Activated CD4-positive, alpha-beta T cell treated with anti-CD3 and anti-CD28 coated beads for 24 hours (primary cell): ENCODE data around the gene MGAT4A.
"Not testable (repeated sequence)": the region's sequence is repeated elsewhere in the genome, so short reads cannot be mapped to it uniquely, and the experiment has no call there.

Source experiments
- DNase-seq, 2 donors: peaks; one replicate each; pipeline ENCODE4 v3.0.0-alpha.2; 2020; ENCODE audit warnings: low read depth in 2 of 2

The MGAT4A gene

DNA sequence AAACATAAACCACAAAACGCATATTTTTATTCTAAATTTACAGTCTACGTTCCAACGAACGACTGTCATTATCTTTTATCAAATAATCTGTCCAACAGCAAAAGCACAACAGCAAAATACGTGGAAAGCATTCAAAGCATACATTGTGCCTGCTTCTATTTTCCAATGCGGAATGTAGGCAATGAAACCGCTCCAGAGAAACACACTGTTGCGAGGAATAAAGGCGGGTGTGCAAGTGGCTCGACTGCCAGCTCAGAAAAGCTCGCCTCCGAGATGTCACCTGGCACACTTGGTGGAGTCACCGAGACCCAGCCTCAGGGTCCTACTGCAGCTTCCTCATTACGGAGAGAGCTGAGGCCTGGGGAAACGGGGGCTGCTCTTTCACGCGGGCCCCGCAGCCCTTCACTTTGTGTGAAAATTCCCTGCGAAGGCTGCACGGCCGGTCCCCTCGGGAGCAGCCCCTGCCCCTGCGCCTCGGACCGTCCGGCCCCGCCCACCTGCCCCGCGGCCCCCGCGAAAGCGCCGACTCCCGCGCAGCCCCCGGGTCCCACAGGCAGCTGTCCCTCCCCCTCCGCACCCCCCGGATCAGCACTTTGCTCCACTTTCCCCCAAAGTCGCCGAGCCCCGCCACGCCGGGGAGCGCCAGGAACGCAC is 752 bp downstream of the MGAT4A start:
- DNase-seq: peak in 1 of 2 donors; percentile 27

DNA sequence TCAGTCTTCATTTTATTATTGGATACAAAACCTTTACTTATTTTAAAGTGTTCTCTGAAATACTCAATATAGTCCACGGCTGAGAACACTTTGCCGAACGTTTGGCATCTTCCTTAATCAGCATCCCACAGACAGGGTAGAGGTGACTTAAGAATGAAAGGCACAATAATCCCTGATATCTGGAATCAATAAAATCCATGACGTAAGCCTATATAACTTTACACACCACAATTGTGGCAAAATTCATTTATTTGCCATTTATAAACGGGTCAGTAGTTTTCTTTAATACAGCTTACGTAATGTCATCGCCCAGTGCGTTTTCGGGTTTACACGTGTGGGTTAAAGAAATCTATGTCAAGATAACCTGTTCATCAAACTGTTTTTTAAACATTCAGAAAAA is 1.3 kb downstream of the MGAT4A start:
- no peak for DNase-seq

DNA sequence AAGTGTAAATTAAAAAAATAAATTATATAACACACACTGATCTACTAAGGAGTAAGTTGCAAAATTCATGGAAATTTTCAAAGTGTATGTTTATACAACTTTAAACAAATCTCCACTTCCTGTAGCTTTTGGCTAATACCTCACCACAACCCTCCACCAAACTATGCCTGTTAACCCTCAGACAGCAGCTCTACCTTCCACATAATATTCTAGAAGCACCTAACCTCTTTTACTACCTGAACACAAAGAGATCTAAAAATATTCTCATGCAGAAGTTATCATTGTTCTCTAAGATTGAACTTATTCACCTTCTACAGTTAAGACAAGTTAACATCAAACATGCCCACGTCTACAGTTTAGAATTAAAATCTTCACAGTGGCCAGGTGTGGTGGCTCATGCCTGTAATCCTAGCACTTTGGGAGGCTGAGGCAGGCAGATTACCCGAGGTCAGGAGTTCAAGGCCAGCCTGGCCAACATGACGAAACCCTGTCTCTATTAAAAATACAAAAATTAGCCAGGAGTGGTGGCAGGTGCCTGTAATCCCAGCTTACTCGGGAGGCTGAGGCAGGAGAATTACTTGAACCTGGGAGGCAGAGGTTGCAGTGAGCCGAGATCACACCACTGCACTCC is 2.7 kb downstream of the MGAT4A start:
- DNase-seq: not testable (repeated sequence)

DNA sequence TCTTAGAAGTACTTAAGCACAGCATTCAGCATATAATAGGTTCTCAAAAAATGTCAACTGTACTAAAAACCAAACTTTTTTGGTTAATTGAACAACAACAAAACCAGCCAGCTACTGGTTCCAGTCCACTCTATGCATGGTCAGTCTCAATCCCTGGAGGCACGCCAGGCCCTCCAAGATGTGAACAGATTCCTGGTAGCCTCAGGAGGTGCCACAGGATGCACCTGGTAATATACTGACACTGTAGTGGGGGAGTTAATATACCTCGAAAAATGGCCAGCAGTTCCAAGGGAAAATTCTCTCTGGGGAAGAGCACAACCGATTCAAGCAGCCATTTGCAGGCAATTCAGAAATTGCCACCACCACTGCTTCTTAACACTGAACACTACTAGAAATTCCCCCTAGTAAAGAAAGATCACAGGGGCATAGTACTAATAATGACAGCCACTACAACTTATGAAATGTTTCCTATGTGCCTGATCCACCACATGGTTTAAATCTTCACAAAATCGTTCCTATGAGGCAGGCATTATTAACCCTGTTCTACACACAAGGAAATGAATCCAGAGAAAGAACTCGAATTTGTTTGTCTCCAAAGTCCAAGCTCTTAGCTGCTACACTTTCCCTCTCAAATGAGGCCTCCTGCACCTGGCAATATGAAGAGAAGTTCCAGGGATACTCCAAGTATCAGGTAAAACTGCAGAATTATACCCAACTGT is 3.4 kb downstream of the MGAT4A start:
- DNase-seq: no peak

DNA sequence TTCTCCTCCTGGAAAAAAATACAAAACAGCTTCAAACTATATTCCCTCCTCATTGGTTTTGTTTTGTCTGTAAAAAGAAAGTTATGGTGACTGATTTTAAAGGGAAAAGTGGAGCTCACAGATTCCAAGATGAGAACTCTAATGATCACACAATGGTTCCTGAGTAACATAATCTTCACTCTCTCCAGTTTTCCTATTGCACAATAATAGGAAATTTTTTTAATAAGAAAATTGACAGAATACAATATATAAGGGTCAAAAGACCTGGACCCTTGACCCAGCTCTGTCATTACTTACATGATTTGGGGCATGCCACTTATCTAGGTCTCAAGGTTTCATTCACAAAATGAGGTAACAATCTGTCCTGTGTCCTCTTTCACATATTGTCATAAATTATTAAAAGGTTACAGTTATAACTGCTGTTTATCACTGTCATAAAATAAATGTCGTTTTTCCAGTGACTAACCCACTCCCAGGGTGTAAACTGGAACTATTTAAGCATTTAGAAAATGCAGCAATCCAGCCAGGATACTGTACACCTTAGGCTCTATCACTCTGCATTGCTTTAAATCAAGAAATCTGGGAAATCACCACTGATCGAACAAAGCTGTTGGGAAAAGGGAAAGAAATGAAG is 4.1 kb downstream of the MGAT4A start:
- no peak for DNase-seq

DNA sequence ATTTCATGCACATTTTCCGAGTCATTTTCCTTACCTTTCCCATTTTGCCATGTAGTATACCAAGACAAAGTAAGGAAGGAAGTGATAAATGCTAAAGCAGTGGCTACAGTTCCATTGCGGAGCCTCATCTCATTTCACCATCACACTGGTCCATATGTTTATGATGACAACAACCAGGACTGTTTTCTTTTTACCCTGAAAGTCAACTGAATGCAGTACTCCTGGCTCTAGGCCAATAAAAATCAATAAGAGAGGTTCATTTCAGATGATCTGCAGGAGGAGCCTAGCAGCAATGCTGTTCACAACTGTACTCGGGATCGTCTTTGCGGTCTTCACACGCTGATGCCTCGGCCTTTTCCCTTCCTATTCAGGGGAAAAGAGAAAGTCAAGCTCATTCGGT is 4.7 kb downstream of the MGAT4A start:
- no peak for DNase-seq

DNA sequence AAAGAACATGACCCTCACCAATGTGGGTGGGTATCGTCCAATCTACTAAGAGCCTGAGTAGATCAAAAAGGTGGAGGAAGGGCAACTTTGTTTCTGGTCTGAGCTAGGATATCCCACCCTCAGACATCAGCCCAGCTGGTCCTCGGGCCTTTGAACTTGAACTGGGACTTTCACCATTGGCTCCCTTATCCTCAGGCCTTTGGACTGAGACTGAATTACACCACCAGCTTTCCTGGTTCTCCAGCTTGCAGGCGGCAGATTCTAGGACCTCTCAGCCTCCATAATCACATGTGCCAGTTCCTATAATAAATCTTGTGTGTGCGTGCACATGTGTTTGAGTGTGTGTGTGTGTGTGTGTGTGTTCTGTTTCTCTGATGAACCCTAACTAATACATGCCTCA is 10.6 kb downstream of the MGAT4A start:
- no peak for DNase-seq

DNA sequence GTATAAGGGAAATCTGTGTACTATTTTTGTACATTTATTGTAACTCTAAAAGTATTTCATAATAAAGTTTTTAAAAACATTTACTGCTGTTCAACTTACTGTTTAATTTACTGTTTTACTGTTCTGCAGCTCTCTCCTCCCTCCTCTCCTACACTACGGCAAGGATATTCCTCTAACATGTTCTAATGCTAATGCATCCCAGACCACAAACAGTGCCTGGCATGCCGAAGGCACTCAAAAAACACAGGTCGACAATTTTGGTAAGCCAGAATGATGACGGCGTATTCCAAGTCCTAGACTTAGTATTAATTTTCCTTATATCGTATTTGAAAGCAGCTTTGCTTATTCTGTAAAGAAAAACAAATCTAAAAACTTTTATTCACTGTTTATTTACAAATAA is 13.3 kb downstream of the MGAT4A start:
- DNase-seq: no peak

DNA sequence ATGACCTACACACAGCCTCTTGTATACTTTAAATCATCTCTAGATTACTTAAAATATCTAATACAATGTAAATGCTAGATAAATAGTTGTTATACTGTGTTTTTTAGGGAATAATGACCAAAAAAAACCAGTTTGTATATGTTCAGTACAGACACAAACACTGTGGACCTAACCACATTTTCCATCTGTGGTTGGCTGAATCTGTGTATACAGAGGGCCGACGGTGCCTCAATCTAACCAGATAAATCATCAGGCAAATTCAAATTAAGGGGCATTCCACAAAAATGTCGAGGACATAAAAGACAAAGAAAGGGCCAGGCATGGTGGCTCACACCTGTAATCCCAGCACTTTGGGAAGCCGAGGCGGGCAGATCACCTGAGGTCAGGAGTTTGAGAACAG is 14.1 kb downstream of the MGAT4A start:
- no peak for DNase-seq

DNA sequence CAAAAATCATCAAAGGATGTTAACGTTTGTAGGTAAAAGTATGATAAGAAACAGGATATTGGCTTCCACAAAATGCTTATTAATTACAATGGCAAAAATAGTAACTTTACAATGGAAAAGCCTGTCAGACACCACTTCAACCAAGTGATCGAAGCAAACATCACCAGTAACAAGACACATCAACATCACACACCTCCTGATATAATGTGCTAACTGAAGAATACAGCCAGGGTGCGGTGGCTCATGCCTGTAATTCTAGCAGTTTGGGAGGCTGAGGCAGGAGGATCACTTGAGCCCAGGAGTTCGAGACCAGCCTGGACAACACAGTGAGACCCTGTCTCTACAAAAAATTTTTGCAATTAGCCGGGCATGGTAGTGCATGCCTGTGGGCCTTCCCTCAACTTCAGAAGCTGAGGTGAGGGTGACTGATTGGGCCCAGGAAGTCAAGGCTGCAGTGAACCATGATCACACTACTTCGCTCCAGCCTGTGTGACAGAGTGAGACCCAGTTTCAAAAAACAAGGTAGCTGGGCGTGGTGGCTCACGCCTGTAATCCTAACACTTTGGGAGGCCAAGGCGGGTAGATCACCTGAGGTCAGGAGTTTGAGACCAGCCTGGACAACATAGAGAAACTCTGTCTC is 15.0 kb downstream of the MGAT4A start:
- no peak for DNase-seq

DNA sequence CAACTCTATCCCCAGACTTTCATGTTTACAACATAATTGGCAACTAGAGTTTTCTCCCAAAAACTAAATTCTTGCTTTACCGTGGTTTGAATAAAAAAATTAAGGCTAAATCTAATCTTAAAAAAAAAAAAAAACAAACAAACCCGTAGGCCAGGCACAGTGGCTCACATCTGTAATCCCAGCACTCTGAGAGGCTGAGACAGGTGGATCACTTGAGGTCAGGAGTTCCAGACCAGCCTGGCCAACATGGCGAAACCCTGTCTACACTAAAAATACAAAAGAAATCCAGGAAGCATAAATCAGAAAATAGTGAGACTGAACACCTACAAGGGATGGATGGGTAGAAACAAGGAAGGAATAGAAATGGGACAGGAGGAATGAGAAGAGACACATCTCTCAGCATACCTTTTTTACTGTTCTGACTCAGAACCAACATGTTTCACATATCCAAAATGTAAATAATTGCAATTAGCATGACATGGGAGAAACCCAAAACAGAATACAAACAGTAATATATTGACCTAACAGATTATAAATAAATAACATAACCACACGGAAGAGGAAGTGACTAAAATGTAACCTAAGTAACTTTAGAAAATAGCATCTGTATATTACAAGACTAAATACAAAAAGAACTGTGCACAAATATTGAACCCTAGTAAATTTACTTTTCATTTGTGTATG is 17.5 kb downstream of the MGAT4A start:
- DNase-seq: no peak

DNA sequence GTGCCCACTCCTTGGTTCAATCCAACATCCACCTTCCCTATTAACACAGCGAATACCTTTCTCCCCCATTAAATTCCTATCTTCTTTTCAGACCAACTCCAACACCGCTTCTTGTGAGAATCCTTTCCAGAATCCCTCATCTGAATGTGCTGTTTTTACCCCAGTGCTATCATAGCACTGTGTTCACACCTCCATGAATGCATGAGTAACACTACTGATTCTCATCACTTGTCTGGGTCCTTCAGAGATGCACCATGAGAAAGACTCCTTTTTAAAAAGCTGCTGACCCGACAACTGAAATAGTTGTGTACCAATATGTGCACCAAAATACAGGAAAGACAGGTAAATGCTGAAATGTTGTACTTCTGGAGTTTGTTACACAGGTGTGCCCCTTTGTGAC is 18.8 kb downstream of the MGAT4A start:
- no peak for DNase-seq

DNA sequence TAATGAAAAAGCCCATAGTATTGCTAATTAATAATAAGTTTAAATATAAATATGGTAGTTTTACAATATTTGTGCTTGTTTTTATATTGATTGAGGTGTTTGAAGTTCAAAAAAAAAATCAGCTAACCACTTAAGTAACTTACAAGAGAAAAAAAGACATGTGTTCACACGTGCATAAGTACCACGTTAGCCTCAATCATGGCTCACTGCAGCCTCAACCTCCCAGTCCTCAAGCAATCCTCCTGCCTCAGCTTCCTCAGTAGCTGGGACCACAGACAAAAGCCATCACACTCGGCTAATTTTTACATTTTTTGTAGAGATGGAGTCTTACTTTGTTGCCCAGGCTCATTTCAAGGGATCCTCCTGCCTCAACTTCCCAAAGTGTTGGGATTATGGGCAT is 19.4 kb downstream of the MGAT4A start:
- no peak for DNase-seq

DNA sequence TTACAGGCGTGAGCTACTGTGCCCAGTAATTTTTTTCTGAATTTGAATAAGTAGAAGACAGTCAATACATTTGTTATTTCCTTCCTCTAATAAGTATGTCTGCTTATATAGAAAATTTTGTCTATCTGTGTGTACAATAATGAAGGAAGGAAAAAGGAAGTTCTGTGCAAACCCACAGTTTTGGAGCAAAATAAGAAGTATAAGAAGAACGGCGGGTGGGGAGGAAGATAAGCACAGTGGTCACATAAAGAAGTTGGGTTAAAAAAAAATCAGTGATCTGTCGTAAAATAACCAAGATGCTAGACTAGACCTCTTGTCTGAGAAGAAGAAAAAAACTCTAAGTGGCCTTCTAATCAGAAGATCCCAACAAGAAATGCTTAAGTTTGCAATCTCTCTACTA is 20.2 kb downstream of the MGAT4A start:
- DNase-seq: no peak

DNA sequence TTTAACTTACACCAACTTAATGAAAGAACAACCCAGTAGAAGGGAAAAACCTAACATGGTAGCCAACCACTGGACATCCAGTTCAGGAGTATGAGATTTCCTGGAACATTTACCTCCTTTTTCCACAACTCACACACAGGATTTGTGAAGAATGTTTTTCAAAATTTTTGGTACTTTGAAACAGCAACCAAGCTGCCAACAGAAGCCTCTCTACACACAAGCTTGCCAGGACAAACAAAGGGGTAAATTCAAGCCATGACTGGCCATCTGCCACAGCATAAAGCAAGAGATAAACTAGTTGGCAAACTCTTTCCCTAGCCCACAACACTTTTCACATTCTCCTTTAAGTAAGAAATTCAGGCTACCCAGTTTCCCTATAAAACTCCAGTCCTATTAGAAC is 21.4 kb downstream of the MGAT4A start:
- no peak for DNase-seq

DNA sequence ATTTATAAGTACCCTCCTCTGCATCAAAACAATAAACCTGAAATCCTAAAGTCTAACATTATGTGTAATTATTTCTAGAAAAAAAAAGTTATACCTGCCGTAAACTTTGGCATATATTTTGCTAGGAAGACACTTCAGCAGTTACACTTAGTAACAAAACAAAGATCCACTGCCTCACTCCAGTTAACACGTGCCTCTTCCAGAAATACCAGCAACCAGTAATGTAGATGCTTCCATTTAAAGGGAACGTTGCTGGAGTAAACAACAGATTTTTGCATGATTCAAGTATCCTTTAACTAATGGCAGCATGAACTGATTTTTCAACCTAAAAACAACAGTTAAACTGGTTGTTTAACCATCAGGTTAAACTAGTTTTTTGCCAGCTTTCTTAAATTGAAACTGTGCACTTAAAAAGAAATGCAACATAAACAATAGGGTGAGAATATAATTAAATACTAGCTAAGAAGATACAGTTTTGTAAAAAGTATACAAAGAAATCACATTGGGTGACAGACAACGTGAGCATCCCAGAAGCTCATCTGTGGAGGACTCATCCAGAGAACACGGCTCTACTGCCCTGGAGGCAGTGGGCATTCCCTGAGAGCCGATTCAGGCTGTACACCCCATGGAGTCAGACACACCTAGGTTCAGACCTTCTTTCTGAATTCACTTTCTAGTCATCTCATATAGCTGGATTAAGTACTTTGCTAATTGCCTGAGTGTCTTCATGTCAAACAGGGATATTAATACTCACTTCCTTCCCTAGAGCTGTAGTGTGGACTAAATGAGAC is 22.3 kb downstream of the MGAT4A start:
- DNase-seq: no peak

DNA sequence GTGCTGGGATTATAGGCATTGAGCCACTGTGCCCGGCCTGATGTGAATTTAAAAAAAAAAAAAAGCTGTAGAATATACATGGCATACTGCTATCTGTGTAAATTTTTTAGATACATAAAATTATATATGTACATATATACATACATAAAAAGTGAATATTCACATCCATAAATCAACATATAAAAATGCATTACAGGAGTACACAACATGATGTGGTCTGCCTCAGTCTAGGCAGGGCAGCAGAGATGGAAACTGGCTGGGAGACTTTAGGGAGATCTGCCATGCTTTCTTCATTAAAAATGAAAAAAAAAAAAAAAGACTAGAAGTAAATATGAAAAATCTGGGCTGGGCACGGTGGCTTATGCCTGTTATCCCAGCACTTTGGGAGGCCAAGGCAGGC is 24.3 kb downstream of the MGAT4A start:
- DNase-seq: no peak

DNA sequence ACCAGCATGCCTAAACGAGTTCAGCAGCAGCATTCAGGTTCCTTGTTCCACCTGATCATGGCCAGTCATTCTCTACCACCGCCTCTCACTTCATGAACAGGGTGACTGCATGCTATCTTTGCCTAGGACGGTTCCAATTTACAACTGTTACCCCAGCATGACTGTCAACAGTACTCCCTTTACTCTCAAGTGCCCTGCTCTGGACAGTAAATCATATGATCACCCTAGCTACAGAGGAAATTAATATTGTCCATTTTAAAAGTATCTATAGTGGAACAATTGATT is 25.7 kb downstream of the MGAT4A start:
- no peak for DNase-seq

DNA sequence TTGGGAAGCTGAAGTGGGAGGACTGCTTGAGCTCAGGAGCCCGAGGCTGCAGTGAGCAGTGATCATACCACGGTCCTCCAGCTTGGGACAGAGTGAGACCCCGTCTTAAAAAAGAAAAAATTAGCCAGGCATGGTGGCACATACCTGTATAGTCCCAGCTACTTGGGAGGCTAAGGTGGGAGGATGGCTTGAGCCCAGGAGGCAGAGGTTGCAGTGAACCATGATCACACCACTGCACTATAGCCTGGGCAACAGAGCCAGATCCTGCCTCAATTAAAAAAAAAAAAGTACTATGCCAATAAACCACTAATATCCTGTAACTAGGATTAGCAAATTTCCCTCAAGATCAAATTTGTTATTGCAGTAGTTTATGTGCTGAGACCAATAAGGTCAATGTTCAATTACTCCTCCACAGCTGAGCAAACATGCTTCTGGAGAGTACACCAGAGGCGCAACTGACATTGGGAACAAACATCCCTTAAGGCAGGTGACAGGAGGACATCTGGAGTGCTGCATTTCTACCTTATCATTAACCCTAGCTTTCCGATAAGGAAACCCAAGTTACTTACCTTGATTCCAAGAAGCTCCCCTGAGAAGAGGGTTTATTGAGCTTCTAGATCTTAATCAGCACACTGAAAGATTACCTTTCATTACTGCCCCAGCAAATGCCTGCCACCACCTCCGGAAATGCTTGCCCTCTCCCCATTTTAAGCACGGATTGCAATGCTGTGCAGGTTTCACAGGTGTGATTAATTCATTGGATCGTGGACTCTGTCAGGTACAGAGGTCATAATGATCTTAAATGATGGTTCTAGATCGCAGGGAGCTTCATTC is 26.2 kb downstream of the MGAT4A start:
- DNase-seq: no peak

DNA sequence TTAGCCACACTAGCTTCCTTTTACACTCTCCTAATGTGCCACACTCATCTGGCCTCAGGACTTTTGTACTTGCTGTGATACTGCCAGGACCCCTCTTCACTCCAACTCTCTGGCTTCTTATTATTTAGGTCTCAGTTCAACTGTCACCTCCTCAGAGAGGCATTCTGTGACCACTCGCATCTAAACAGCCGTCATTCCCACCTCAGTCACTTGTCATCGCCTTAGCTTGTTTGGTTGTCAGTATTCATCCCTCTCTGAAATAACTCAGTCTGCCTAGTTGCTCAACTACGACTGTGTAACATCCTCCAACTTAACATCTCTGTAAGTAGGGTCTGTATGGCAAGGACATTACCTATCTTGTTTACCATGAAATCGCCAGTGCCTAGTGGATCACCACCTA is 27.2 kb downstream of the MGAT4A start:
- no peak for DNase-seq
